Measurements from ENCODE around the gene SASH3. TPM values are rescaled to one million over a fixed set of nuclear protein-coding genes. Genes with fewer than 3 reads are reported as not detected.

Gene SASH3
- total and polyA plus RNA-seq, 2 donors (not counting 1 experiment from before 2014, with no cell fraction given): 224 to 240 TPM

GRCh38 chrX:129823115-129823514, 43.4 kb downstream of the SASH3 start:
- Histone ChIP-seq H3K36me3 (replicated peaks in 1 of 2; ENCODE audit: control extremely low read depth in 1 of 2, control insufficient read depth in 1 of 2, extremely low read depth in 1 of 2, insufficient read depth in 2 of 2, low read length in 1 of 2) (no peaks in the 10 kb centered on the region), H3K4me3 (ENCODE audit: control extremely low read depth in 1 of 5, extremely low read depth in 1 of 5, insufficient read depth in 1 of 5, low read depth in 2 of 5, low read length in 4 of 5) (no peak overlapping the region), H3K27me3 (replicated peaks in 1 of 4; ENCODE audit: control extremely low read depth in 1 of 4, control insufficient read depth in 3 of 4, insufficient read depth in 4 of 4, low read length in 3 of 4) (no peaks in the 10 kb centered on the region), H3K4me2 (replicated peaks; ENCODE audit: low read depth, low read length, poor library complexity, severe bottlenecking) (no peak overlapping the region), H3K79me2 (ENCODE audit: control insufficient read depth, insufficient read depth, low read length) (no peaks in the 10 kb centered on the region), H3K9me3 (ENCODE audit: control extremely low read depth in 1 of 3, control insufficient read depth in 2 of 3, insufficient read depth in 1 of 3, low read length in 2 of 3) (no peaks in the 10 kb centered on the region), H3K9ac (ENCODE audit: low read length) (no peak overlapping the region), H3K27ac (ENCODE audit: low read length in 2 of 2) (no peak overlapping the region), H4K20me1 (ENCODE audit: control insufficient read depth, insufficient read depth, low read length, poor library complexity, severe bottlenecking) (no peaks in the 10 kb centered on the region), H2AFZ (ENCODE audit: insufficient read depth, low read depth, low read length, poor library complexity, severe bottlenecking) (no peak overlapping the region), H3K4me1 (ENCODE audit: control insufficient read depth in 2 of 2, insufficient read depth in 2 of 2, low read length in 2 of 2) (peaks cover 4 to 8% of the 10 kb centered on the region in 2 donors)
- peak; percentile 72 for DNase-seq
- H3K27ac Mint-ChIP-seq: no peak overlapping the region
- no peak overlapping the region for H3K4me3 Mint-ChIP-seq
- no peaks in the 10 kb centered on the region for H3K27me3 Mint-ChIP-seq
- H3K9me3 Mint-ChIP-seq (ENCODE audit: insufficient read depth): no peaks in the 10 kb centered on the region
- H3K4me1 Mint-ChIP-seq: peaks cover 13% of the 10 kb centered on the region
- ChIA-PET CTCF (interaction anchor here (0.7 to 6.2 kb wide), 30 partner anchors 9 to 219 kb away, joined by 3 to 73 read pairs (median 4); partner anchors contain the start of genes APLN, SASH3 and ZDHHC9), POLR2A (no interaction called here)
- intact Hi-C loops (cut with micrococcal nuclease): loop anchor here (1.0 to 5.0 kb wide), 4 partner anchors 46 to 167 kb away; partner anchors contain the start of gene SASH3
- ATAC-seq (ENCODE audit: low read depth): peak; percentile 69
- no CpG with 5 or more reads among the region's 2 CpGs for WGBS (ENCODE audit: insufficient coverage)
- TF ChIP-seq, protein P1, sequence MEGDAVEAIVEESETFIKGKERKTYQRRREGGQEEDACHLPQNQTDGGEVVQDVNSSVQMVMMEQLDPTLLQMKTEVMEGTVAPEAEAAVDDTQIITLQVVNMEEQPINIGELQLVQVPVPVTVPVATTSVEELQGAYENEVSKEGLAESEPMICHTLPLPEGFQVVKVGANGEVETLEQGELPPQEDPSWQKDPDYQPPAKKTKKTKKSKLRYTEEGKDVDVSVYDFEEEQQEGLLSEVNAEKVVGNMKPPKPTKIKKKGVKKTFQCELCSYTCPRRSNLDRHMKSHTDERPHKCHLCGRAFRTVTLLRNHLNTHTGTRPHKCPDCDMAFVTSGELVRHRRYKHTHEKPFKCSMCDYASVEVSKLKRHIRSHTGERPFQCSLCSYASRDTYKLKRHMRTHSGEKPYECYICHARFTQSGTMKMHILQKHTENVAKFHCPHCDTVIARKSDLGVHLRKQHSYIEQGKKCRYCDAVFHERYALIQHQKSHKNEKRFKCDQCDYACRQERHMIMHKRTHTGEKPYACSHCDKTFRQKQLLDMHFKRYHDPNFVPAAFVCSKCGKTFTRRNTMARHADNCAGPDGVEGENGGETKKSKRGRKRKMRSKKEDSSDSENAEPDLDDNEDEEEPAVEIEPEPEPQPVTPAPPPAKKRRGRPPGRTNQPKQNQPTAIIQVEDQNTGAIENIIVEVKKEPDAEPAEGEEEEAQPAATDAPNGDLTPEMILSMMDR (IDR thresholded peaks at IDR 0.05): peak; percentile 68
- no peak for TF ChIP-seq EZH2 (IDR thresholded peaks at IDR 0.05; ENCODE audit: borderline replicate concordance, insufficient read depth, low read depth, low read length, poor library complexity, severe bottlenecking)

DNA sequence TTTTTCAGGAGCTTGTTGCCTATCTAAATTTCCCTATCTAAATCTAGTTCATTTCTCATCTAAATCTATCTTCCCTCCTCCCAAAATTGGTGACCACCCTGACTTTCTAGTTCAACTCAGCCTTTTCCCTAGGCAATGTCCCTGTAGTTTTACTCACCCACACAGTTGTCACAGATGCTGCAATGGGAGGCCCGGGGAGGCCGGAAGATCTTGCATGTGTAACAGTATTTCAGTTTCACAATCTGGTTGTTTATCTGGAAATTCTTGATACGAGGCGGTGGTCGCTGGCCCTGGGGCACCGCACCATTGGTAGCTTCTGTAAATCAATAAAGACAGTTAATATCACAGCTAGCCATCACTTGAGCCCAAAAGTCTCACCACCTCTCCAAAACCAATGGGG, 43.8 kb downstream of the SASH3 start:
- Histone ChIP-seq H3K9ac (ENCODE audit: low read length) (no peak overlapping the region), H3K79me2 (ENCODE audit: control insufficient read depth, insufficient read depth, low read length) (no peaks in the 10 kb centered on the region), H3K27ac (ENCODE audit: low read length in 2 of 2) (no peak overlapping the region), H2AFZ (ENCODE audit: insufficient read depth, low read depth, low read length, poor library complexity, severe bottlenecking) (no peak overlapping the region), H3K27me3 (replicated peaks in 1 of 4; ENCODE audit: control extremely low read depth in 1 of 4, control insufficient read depth in 3 of 4, insufficient read depth in 4 of 4, low read length in 3 of 4) (no peaks in the 10 kb centered on the region), H4K20me1 (ENCODE audit: control insufficient read depth, insufficient read depth, low read length, poor library complexity, severe bottlenecking) (no peaks in the 10 kb centered on the region), H3K4me1 (ENCODE audit: control insufficient read depth in 2 of 2, insufficient read depth in 2 of 2, low read length in 2 of 2) (peaks cover 4 to 8% of the 10 kb centered on the region in 2 donors), H3K4me2 (replicated peaks; ENCODE audit: low read depth, low read length, poor library complexity, severe bottlenecking) (no peak overlapping the region), H3K9me3 (ENCODE audit: control extremely low read depth in 1 of 3, control insufficient read depth in 2 of 3, insufficient read depth in 1 of 3, low read length in 2 of 3) (no peaks in the 10 kb centered on the region), H3K36me3 (replicated peaks in 1 of 2; ENCODE audit: control extremely low read depth in 1 of 2, control insufficient read depth in 1 of 2, extremely low read depth in 1 of 2, insufficient read depth in 2 of 2, low read length in 1 of 2) (no peaks in the 10 kb centered on the region), H3K4me3 (ENCODE audit: control extremely low read depth in 1 of 5, extremely low read depth in 1 of 5, insufficient read depth in 1 of 5, low read depth in 2 of 5, low read length in 4 of 5) (no peak overlapping the region)
- intact Hi-C loops (cut with micrococcal nuclease): loop anchor here (1.0 to 5.0 kb wide), 4 partner anchors 46 to 167 kb away; partner anchors contain the start of gene SASH3
- no CpG with 5 or more reads among the region's 6 CpGs for WGBS (ENCODE audit: insufficient coverage)
- Mint-ChIP-seq H3K4me1 (peaks cover 13% of the 10 kb centered on the region), H3K4me3 (no peak overlapping the region), H3K27me3 (no peaks in the 10 kb centered on the region), H3K9me3 (ENCODE audit: insufficient read depth) (no peaks in the 10 kb centered on the region), H3K27ac (peak overlapping the region; percentile 56)
- POLR2A ChIA-PET: no interaction called here
- DNase-seq (no peak), ATAC-seq (ENCODE audit: low read depth) (no peak)
- TF ChIP-seq, protein P1 (IDR thresholded peaks at IDR 0.05): peak; percentile 9
- no peak for TF ChIP-seq EZH2 (IDR thresholded peaks at IDR 0.05; ENCODE audit: borderline replicate concordance, insufficient read depth, low read depth, low read length, poor library complexity, severe bottlenecking)
- CTCF ChIA-PET: interaction anchor here (0.8 to 6.2 kb wide), 25 partner anchors 9 to 220 kb away, joined by 3 to 73 read pairs (median 5); partner anchors contain the start of genes APLN and SASH3
